Stimulated activated naive CD4-positive, alpha-beta T cell (primary cell): ENCODE measurements around the gene FOXF1.

Source experiments
- DNase-seq, 6 experiments: peaks; one replicate each; lab custom pipeline; 2025; lab: John Stamatoyannopoulos, UW

The FOXF1 gene

GRCh38 chr16:86534779-86535615 lies 24.7 kb downstream of the FOXF1 start:
- no peak for DNase-seq

DNA sequence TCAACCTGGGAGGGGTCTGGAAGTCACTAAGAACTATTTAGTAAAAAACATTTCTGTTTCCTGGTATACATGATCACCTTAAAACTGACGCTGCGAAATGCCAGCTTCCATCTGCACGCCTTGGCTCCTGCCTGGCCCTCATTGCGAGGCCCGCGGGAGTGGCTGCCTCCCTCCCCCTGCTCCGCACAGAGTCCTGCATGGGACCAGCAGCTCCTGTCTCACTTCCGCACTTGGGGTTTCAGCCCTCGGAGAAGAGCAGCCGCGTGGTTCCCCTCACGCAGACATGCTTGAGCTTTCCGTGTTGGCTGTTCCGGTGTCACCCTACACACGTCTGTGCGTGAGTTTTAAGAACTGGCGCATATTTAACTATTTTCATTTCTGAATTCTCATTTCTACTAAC lies 26.3 kb downstream of the FOXF1 start:
- DNase-seq, result no peak

DNA sequence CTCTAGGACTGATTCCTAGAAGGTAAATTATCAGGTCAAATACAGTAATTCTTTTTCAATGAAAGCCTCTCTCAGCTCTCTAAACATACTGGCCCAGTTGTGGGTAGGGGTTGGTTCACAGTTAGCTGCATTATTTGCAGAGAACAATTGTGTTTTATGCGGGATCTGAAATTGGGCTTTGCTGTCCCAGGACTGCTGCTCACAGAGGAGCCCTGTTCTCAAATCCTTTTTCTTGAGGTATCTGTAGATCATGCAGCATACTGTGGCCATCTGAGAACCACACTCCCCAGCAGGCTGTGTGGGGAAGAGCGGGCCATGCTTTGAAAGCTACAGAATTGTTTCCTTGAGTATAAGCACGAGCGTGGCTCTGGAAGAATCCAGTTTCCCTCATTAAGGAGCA lies 27.2 kb downstream of the FOXF1 start:
- DNase-seq, result no peak

DNA sequence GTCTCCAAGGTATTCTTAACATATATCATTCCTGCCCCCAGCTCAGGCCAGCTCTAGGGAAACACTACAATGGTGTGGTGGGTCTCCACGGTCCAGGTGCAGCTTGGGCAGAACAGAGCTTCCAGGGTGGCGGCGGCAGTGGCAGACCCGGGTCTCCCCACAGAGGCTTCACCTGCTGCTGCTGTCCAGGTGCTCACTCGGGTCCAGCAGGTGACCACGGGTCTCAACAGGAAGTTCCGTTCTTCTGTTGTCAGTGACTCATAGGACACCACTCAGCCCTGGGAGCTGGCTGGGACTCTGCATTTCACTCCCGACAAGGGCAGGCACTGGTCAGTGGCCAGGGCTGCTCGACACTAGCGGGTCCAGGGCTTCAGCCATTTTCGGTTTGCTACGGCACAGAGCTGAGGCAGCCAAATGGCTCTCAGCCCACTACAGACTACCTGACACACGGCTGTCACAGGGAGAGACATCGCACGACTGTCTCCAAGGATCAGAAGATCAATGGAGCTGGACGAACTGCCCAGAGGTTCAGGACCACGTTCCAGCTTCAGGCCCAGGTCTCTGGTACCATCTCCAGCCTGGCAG lies 28.0 kb downstream of the FOXF1 start:
- no peak for DNase-seq

- DNase-seq, result no peak
Measured at GRCh38 chr16:86540894-86541293, 30.6 kb downstream of the FOXF1 start.

DNA sequence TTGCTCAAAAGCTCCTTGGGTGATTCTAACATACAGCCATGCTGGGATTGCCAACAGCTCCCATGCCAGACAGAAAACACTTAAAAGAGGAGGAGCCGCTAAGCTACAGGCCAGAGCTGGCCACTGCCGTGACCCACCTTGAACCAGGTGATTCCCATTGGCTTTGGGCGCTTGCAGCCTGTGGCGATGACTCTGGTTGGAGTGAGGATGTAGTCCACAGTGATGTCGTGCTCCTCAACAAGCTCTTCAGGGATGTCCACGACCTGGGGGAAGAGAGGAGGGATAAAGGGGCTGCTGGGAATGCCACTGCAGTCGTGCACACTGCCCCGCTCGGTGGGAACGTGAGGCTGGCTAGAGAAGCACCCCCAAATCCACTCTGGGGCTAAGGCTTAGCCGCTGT lies 31.2 kb downstream of the FOXF1 start:
- DNase-seq, result no peak

DNA sequence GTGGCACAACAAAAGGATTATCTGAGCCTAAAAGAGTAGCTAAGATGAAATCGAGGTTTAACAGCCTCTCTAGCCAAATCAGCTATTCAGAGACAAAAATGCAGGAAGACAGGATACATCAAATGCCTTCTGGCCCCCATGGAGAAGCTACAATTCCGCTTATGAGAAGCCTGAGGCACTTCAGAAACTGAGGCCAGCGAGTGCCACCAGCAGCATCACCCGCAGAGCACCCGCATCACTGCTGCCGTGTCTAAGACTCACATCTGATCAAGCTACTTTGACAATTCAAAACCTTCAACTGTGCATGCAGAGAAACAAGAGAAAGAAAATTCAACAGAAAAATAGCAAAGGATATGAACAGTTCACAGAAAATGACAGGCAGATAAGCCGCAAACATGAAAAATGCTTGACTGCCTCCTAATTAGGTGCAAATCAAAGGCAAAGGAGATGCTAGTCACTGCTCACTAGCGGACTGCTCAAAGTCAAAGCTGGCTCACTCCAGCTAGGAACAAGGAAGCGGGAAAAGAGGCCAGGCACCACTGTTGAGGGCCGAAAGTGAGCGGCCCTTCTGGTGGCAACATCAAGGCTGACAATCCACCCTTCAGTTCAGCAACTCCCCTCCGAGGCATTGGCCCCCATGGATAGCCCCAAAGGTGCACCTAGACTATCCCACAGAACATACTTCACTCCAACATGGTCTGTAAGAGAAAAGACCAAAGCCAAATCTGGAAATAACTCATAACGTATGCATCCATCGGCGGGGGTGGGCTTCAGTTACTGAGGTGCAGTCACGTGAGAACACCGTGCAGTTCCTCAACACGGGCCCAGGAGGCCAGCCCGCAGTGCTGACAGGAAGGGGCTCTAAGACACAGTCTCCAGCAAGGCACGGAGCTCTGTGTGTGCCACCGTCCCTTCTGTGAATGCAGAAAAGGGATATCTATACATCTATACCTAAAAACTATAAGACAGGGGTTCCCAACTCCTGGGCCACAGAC lies 32.7 kb downstream of the FOXF1 start:
- no peak for DNase-seq

DNA sequence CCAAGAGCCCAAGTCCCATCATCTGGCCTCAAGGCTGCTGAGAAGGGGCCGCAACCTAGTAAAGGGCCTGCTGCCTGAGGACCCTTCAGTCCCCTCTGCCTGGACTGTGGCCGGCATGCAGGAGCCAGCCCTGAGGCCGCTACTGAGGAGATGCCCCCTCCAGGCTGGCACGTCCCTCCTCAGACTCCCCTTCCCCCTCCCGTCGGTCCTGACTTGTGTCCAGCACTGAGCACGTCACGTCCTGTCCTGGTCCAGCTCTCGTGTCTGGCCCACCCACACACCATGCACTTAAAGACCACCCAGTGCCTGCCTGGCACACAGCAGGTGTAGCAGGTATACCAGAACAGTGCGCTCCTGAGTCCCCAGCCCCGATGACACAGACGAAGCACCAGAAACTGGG lies 35.2 kb downstream of the FOXF1 start:
- DNase-seq, result no peak

GRCh38 chr16:86545954-86546637 lies 35.8 kb downstream of the FOXF1 start:
- DNase-seq, result no peak

DNA sequence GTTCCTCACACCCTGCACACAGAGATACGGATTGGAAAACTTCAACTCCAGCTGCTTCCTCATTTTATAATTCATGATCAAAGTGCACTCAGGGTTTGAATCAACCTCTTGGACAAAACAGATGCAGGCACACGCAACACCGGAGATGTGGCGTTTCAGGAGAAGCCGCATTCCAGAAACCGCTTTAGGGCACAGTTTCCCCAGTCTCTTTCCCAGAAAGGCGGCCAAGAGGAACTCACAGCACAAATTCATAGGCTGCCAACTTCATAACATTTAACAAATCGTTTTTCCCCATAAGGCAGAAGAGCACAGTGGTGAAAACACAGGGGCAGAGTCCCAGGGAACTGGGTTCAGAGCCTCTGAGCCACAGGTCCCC lies 36.3 kb downstream of the FOXF1 start:
- DNase-seq, result no peak

DNA sequence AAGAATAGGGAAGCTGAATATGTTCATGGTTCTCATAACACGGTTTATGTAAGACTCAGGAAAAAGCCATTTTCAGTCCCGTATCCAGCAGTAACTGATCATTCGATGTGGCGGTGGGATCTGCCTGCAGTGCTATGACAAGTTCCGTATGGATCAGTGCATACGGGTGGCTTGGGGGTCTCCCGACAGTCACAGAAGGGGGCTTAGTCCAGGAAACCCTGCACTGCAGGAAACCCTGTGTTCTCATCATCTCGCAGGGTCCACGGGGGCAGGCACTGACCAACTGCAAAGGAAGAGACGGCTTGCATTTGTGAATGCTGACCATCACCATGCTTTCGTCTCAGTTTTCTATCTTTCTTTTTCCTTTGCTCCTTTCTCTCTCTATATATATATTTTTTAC lies 37.0 kb downstream of the FOXF1 start:
- DNase-seq, result no peak

GRCh38 chr16:86549076-86549892 lies 39.0 kb downstream of the FOXF1 start:
- no peak for DNase-seq

GRCh38 chr16:86549893-86550190 lies 39.5 kb downstream of the FOXF1 start:
- no peak for DNase-seq

DNA sequence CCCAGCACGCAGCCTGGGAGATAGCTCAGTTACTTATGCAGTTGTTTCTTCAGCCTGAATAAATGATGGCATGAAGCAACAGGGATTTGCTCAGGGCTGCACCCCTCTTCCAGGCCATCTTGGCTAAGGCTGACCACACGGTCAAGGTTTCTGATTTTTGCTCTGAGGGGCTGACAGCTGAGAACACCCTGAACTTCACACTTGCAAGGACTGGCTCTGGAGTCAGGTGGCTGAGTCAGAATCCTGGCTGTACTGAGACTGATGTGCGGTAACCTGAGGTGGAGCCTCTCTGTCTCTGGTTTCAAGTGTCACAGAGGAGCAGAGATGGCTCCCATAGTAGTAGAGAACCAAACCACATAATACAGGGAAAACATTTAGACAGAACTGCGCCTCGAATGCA lies 40.0 kb downstream of the FOXF1 start:
- no peak for DNase-seq

DNA sequence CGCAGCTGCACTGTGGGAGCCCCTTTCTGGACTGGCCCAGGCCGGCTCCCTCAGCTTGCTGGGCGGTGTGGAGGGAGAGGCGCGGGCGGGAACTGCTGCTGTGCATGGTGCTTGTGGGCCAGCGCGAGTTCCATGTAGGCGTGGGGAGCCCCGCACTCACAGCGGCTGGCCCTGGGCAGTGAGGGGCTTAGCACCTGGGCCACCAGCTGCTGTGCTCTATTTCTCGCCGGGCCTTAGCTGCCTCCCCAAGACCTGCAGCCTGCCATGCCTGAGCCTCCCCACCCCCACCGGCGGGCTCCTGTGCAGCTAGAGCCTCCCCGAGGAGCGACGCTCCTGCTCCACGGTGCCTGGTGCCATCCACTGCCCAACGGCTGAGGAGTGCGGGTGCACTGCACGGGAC lies 43.0 kb downstream of the FOXF1 start:
- DNase-seq, result no peak

- DNase-seq, result no peak
Measured at GRCh38 chr16:86554599-86554916, 44.2 kb downstream of the FOXF1 start.

DNA sequence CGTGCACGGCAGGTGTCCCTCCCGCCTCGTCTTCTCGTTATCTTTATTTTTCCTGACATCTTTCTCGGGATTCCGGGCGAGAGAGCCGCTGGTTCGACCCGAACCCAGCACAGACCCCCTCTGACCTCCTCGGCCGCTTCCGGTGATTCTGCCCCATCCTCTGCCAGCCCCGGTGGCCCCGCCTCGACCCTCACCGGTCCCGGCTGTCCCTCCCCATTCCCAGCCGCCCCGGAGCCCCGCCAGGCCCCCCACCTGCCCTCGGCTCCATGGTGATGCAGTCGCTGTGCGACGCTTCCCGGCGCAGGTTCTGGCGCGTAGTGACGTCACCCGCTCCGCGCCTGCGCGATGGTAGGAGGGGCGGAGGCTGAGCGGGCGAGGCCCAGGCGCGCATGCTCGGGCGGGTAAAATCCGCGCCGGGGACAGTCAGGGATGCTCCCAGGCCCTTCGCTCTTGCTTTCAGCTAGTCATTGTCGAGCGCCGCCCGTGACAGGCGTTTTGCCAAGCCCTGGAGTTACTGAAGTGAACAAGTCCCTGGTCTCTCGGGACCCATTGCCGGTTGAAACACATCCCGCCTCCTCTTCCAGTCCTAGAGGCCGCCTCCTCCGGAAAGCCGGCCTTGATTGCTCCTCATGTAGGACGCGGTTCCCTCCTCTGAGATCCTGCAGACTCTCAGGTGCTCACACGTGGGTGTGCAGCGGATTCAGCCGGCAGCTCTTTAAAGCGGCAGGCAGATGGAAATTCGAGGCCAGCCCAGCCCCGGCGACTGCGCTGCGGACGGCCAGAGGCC lies 44.8 kb downstream of the FOXF1 start, which contains the start of gene MTHFSD:
Gene MTHFSD, minus strand, starts transcription at position 319 of the 787 bp plus-strand sequence. Its CDS starts 51 bp downstream, at position 268.
- peak; percentile 84 to 96 (median 94) for DNase-seq

DNA sequence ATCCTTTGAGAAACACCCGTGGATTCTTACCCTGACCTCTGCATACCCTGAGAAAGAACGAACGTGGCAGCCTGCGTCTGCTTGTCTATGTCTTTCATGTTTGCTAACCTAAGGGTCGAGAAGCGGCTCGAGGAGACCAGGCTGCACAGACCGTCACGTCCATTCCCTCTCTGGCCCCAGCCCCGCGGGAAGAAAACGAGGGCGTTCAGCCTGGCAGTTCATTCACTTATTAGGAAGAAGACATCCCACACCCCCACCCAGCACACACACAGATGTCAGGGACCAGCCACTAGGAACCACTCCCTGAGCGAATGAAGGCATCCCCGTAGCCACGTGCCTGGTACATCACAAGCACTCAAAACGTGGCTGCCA lies 45.4 kb downstream of the FOXF1 start:
- no peak for DNase-seq

DNA sequence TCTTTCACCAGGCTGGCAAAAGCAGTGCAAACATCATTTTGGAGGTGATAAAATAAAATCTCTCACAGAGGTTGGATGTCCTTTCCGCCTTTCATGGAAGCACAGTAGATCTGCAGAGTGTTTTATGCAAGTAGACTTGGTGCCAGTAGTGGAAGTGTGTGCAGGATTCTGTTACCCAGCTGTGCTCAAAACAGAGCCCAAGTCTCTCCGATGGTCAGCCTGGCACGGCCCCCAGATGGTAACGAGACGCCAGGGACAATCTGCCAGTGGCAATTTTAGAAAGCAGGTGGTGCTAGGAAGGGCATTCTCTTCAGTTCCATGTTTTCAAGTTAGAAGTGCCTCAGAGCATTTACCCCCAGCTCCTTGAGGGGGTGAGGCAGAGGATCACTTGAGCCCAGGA lies 46.2 kb downstream of the FOXF1 start:
- DNase-seq, result no peak

DNA sequence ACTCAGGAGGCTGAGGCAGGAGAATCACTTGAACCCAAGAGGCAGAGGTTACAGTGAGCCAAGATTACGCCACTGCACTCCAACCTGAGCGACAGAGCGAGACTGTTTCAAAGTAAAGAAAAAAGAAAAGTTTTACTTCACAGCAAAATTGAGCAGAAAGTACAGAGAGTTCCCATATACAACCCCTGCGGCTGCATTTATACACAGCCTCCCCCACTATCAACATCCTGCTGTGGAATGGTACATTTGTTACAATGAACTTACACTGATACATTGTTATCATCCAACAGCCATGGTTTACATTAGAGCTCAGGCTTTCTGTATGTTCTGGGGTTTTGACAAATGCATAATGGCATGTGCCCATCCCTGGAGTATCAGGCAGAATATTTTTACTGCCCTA lies 47.3 kb downstream of the FOXF1 start:
- no peak for DNase-seq
